ENCODE data around the gene FN1. TPM values are rescaled to one million over a fixed set of nuclear protein-coding genes. Genes with fewer than 3 reads are reported as not detected.

The FN1 gene
- total RNA-seq, 6 experiments from 2014 or later: 938 to 2,279 (median 1,324) TPM

DNA sequence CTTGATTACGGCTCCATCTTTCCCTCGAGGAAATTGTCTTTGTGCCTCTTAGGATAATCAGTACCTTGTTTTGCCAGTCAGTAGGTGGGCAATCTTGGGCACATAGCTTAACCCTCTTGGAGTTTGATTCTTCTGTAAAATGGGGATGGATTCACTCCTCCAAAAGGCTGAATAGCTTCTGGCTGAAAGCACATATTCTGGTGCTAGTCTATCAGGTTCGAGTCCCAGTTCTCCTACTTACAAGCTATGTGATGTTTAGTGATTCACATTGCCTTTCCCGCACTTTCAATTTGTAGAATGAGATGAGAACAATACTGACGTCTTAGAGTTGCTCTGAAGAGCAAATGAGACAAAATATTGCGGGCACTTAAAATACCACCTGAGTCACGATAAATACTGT lies 80.1 kb downstream of the FN1 start:
- Histone ChIP-seq H3K4me1 (no peaks in the 10 kb centered on the region), H3K36me3 (peaks cover 0 to 10% (median 5%) of the 10 kb centered on the region in 4 donors), H3K27me3 (no peaks in the 10 kb centered on the region), H3K4me3 (no peak overlapping the region), H3K27ac (no peak overlapping the region), H3K9me3 (no peaks in the 10 kb centered on the region)
- ATAC-seq (no peak), DNase-seq (no peak)
- intact Hi-C loops (cut with DNase I): no loop called here
- WGBS (ENCODE audit: insufficient coverage, low coverage, low lambda C conversion rate, missing lambda C conversion rate): 81% methylated on average over 7 of the region's 7 CpGs
- TF ChIP-seq POLR2A (IDR thresholded peaks at IDR 0.05): no peak
- TF ChIP-seq, protein P1, sequence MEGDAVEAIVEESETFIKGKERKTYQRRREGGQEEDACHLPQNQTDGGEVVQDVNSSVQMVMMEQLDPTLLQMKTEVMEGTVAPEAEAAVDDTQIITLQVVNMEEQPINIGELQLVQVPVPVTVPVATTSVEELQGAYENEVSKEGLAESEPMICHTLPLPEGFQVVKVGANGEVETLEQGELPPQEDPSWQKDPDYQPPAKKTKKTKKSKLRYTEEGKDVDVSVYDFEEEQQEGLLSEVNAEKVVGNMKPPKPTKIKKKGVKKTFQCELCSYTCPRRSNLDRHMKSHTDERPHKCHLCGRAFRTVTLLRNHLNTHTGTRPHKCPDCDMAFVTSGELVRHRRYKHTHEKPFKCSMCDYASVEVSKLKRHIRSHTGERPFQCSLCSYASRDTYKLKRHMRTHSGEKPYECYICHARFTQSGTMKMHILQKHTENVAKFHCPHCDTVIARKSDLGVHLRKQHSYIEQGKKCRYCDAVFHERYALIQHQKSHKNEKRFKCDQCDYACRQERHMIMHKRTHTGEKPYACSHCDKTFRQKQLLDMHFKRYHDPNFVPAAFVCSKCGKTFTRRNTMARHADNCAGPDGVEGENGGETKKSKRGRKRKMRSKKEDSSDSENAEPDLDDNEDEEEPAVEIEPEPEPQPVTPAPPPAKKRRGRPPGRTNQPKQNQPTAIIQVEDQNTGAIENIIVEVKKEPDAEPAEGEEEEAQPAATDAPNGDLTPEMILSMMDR (IDR thresholded peaks at IDR 0.05): no peak

DNA sequence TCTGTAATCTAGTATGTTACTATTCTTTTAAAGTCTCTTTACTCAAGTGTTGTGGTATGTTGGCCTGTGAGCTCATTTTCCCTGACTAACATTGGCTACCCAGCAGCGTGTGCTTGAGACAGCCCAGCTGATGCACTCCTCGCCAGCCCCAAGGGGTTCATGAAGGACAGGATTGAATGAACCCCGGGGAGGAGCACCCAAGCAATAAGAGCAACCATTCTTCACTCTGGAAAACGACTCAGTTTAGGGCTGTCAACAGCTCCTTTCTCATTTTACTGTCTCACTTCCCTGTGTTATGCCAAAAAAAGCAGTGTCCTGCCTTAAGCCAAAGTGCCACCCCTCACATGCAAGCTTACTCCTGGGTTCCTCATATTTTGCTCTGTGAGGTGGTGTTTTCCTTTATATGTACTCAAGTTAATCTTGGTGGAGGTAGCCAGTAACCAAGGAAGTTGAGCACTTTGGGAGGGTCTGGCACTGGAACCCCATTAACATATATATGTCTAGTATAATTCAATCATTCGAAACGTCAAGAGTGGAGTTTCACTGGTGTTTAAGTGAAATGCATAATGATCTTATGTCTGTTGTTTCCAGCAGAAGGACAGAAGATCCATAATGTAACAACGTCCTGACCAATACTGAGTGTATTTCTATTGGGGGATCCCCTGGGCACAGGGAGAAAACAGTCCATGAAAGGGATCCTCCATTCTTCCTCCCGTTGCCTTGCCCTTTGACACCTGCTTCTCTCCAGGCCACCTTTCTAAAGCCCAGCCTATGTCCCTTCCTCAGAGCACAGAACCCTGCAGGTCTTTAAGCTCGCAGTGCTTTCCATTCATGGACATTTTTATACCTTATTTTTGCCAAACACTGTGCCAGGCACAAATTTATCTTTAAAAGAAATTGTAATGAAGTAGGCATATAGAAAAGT lies 80.8 kb downstream of the FN1 start:
- no peaks in the 10 kb centered on the region for H3K9me3 ChIP-seq
- H3K27me3 ChIP-seq: no peaks in the 10 kb centered on the region
- H3K36me3 ChIP-seq: peaks cover 0 to 5% (median 2%) of the 10 kb centered on the region in 4 donors
- TF ChIP-seq POLR2A (IDR thresholded peaks at IDR 0.05): no peak
- TF ChIP-seq, protein P1 (IDR thresholded peaks at IDR 0.05): no peak
- DNase-seq: no peak
- WGBS (ENCODE audit: insufficient coverage, low coverage, low lambda C conversion rate, missing lambda C conversion rate): 84% methylated on average over 9 of the region's 9 CpGs
- intact Hi-C loops (cut with DNase I): no loop called here
- no peak overlapping the region for H3K4me3 ChIP-seq
- ATAC-seq: no peak
- H3K4me1 ChIP-seq: no peaks in the 10 kb centered on the region
- H3K27ac ChIP-seq: no peak overlapping the region

DNA sequence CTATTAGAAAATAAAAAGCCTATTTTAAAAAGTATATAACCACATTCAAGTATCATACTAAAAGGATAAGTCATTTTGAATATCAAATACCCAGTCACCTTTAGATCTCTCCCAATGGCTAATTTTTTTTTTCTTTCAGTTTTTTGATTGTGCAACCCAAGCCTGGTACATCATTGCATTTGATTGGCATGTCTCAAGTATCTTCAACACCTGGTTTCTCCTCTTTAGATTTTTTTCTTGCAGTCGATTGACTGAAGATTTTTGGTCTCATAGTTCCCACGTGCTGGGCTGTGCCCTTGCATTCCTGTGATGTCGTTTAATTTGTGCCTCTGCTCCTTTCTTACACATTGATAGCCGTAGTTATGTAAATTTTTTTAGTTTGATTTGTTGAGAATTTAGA lies 83.3 kb downstream of the FN1 start:
- intact Hi-C loops (cut with DNase I): no loop called here

DNA sequence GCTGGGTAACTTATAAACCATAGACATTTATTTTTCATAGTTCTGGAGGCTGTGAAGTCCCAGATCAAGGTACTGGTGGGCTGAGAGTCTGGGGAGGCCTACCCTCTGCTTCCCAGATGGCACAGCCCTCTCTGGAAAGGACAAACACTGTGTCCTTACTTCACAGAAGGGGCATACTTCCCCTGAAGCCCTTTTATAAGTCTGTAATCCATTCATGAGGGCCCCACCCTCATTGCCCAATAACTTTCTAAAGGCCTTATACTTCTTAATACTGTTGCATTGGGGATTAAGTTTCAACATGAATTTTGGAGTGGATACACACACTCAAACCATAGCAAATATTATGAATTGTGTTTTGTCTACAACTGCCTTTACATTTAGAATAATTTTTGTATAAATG lies 88.0 kb downstream of the FN1 start:
- TF ChIP-seq POLR2A (IDR thresholded peaks at IDR 0.05): no peak
- TF ChIP-seq, protein P1 (IDR thresholded peaks at IDR 0.05): no peak
- no peak overlapping the region for H3K27ac ChIP-seq
- peaks cover 3 to 67% (median 32%) of the 10 kb centered on the region in 4 donors for H3K36me3 ChIP-seq
- H3K4me1 ChIP-seq: no peaks in the 10 kb centered on the region
- no peak overlapping the region for H3K4me3 ChIP-seq
- DNase-seq (no peak), ATAC-seq (no peak)
- intact Hi-C loops (cut with DNase I): no loop called here
- no peaks in the 10 kb centered on the region for H3K9me3 ChIP-seq
- no peaks in the 10 kb centered on the region for H3K27me3 ChIP-seq

More for the DNA sequence above, 83.3 kb downstream of the FN1 start:
- Histone ChIP-seq H3K36me3 (peaks cover 0 to 27% (median 10%) of the 10 kb centered on the region in 4 donors), H3K9me3 (no peaks in the 10 kb centered on the region), H3K27ac (no peak overlapping the region), H3K27me3 (no peaks in the 10 kb centered on the region), H3K4me3 (no peak overlapping the region), H3K4me1 (no peaks in the 10 kb centered on the region)
- ATAC-seq: no peak
- WGBS (ENCODE audit: insufficient coverage, low coverage, low lambda C conversion rate, missing lambda C conversion rate): 61% methylated on average over 4 of the region's 4 CpGs
- DNase-seq: no peak
- TF ChIP-seq, protein P1 (IDR thresholded peaks at IDR 0.05): no peak
- TF ChIP-seq POLR2A (IDR thresholded peaks at IDR 0.05): no peak
